Pancreas (tissue), 10 donors: Measurements from ENCODE around the gene TNFRSF12A. TPM values are rescaled to one million over a fixed set of nuclear protein-coding genes. Genes with fewer than 3 reads are reported as not detected.
A peak's percentile ranks its signal among the peaks of the same experiment; 100 is the strongest.

Experiments used
- ATAC-seq, 4 donors: fragments of 200-7000 bp; cut with Tn5 transposase; one replicate each; pipeline versions ENCODE4 v1.8.0 to v1.9.1; 2020; ENCODE audit warnings: mild to moderate bottlenecking in 4 of 4, moderate library complexity in 4 of 4
- DNase-seq, 6 donors: peaks; one replicate each; pipeline ENCODE4 v3.0.0-alpha.2; 2020
- FAIRE-seq: peaks from 2 replicates; lab custom pipeline; 2012; peaks lifted over from hg19 to GRCh38; lab: Jason Lieb, UNC
- H3K27ac ChIP-seq, 4 donors: fragments of 200-600 bp; sonication (generic); 1 replicate in 3 of 4; 2 replicates in 1 of 4; pipeline versions ENCODE4 v1.5.0 to v1.8.0; 2020
- H3K27me3 ChIP-seq, 4 donors: fragments of 200-600 bp; one replicate each; pipeline ENCODE4 v1.8.0; 2021
- H3K36me3 ChIP-seq, 3 donors: fragments of 200-600 bp; sonication (generic) in 1 of 3; one replicate each; pipeline versions ENCODE4 v1.5.0 to v1.8.0; 2020 to 2021
- H3K4me1 ChIP-seq, 3 donors: fragments of 200-600 bp; one replicate each; pipeline ENCODE4 v1.8.0; 2021
- H3K4me3 ChIP-seq, 4 donors: fragments of 200-600 bp; sonication (generic) in 2 of 4; one replicate each; pipeline versions ENCODE4 v1.5.0 to v1.8.0; 2020 to 2021
- H3K9me3 ChIP-seq, 4 donors: fragments of 200-600 bp; one replicate each; pipeline ENCODE4 v1.8.0; 2021
- CTCF ChIP-seq, 4 donors: fragments of 200-600 bp; sonication (generic) in 3 of 4; IDR thresholded peaks; one replicate each; pipeline versions ENCODE4 v1.5.0 to v1.8.0; 2021; ENCODE audit warnings: antibody characterized with exemption in 4 of 4
- WGBS, 2 donors: extraction: QIAGEN DNeasy Blood & Tissue Kit; methylation state at CpG; one replicate each; pipeline ENCODE4 v1.1.7; 2013; 5-methylcytosine and 5-hydroxymethylcytosine counted together
- intact Hi-C, 3 donors: fragments of 100-400 bp; cut with DNase I; formaldehyde crosslinking; loops; one replicate each; pipeline versions ENCODE4 v1.11.1 to v1.14.2; 2022
- polyA plus RNA-seq, 2 donors: library from polyadenylated mRNA; stranded (reverse); fragments of 200-250 nt; gene quantifications; one replicate each; pipeline ENCODE4 v1.2.3, GENCODE V29; 2013
- total RNA-seq, 6 donors: library from RNA; stranded (reverse); fragmentation: NEBNext Ultra II Directional in 4 of 6; extraction: Animal tissue kit (Norgen Biotek cat#: 25700) in 4 of 6; gene quantifications; one replicate each; pipeline versions ENCODE4 v1.2.1 to v1.2.4, GENCODE V29; 2021 to 2023
- donor health status: healthy with polysubstance abuse.
- donor health status: DM: no; HTN: no; CAD: no; lungs with moderate emphysema.
- donor health status: DM: no; HTN: no; CAD: no.
- donor health status: control.
- donor health status: control.
- donor health status: Bipolar disorder and iron deficiency.
- donor health status: DM: yes; HTN: yes; CAD: no.
- donor health status: DM: no; HTN: no; CAD: no.
- donor health status: DM: no; HTN: no; CAD: no.
- donor health status: DM: yes; HTN: yes; CAD: no.

The TNFRSF12A gene
- total and polyA plus RNA-seq, 8 donors, result 26.8 to 185 (median 77.4) TPM

GRCh38 chr16:3022684-3023414 is 2.7 kb downstream of the TNFRSF12A start:
- H3K4me3 ChIP-seq, result peak overlapping the region in 3 of 4 donors; percentile 40 to 87 (median 42)
- intact Hi-C loops, result no loop called here
- ATAC-seq, result peak in 1 of 4 donors; percentile 1
- no peak for FAIRE-seq
- peak overlapping the region; percentile 97 to 100 (median 98) for H3K27ac ChIP-seq
- H3K27me3 ChIP-seq, result no peaks in the 10 kb centered on the region
- peaks cover 0 to 5% (median 3%) of the 10 kb centered on the region in 3 donors for H3K36me3 ChIP-seq
- peak in 4 of 6 donors; percentile 51 to 76 (median 63) for DNase-seq
- TF ChIP-seq CTCF (IDR thresholded peaks at IDR 0.05), result no peak
- H3K4me1 ChIP-seq, result peaks cover 15 to 35% (median 26%) of the 10 kb centered on the region in 3 donors
- no peaks in the 10 kb centered on the region for H3K9me3 ChIP-seq
- 40 to 55% methylated on average over 7 to 8 of the region's 8 CpGs for WGBS, 2 donors

DNA sequence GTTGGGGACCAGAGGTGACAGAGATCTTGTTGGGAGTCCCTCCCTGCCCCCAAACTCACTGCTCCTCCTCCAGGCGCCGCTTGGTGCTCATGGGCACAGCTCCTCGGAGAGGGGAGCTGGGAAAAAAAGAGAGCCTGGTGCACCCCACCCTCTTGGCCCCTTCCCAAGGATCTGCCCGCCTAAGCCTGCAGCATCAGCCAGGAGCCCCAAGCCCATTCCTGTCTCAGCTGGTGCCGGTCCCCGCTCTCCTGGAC is 3.2 kb downstream of the TNFRSF12A start:
- Histone ChIP-seq H3K4me1 (peaks cover 15 to 34% (median 28%) of the 10 kb centered on the region in 3 donors), H3K27me3 (no peaks in the 10 kb centered on the region), H3K9me3 (no peaks in the 10 kb centered on the region), H3K36me3 (peaks cover 0 to 5% (median 3%) of the 10 kb centered on the region in 3 donors), H3K4me3 (peak overlapping the region; percentile 34 to 87 (median 41)), H3K27ac (peak overlapping the region; percentile 97 to 100 (median 98))
- FAIRE-seq (no peak), DNase-seq (peak in 4 of 6 donors; percentile 76 to 88 (median 78)), ATAC-seq (peak in 2 of 4 donors; percentile 0 to 4)
- WGBS, 2 donors, result 14 to 34% methylated on average over 6 of the region's 6 CpGs
- no peak for TF ChIP-seq CTCF (IDR thresholded peaks at IDR 0.05)
- intact Hi-C loops, result no loop called here

- peak; percentile 96 to 99 (median 98) for DNase-seq
- 1% methylated on average over 56 to 69 of the region's 69 CpGs for WGBS, 2 donors
- Histone ChIP-seq H3K9me3 (no peaks in the 10 kb centered on the region), H3K27ac (peak within 1 kb of the TSS; percentile 97 to 100 (median 98)), H3K36me3 (peaks cover 0 to 5% (median 3%) of the 10 kb centered on the region in 3 donors), H3K27me3 (no peaks in the 10 kb centered on the region), H3K4me1 (peaks cover 15 to 33% (median 28%) of the 10 kb centered on the region in 3 donors), H3K4me3 (peak within 1 kb of the TSS; percentile 34 to 87 (median 41))
- no peak for FAIRE-seq
- no peak for TF ChIP-seq CTCF (IDR thresholded peaks at IDR 0.05)
- intact Hi-C loops, result no loop called here
- ATAC-seq, result peak; percentile 46 to 74 (median 67)
These were observed 3.7 kb downstream of the TNFRSF12A start, which contains the start of the genes HCFC1R1 and THOC6 for GRCh38 chr16:3023669-3024478. TSS of gene HCFC1R1 (minus strand) at chr16:3023942. CDS start at chr16:3023941, 1 bp downstream. TSS of gene THOC6 (plus strand) at chr16:3024035. CDS start at chr16:3024327, 292 bp downstream.

GRCh38 chr16:3025032-3026002 is 5.1 kb downstream of the TNFRSF12A start:
- Histone ChIP-seq H3K9me3 (no peaks in the 10 kb centered on the region), H3K27ac (no peak overlapping the region), H3K4me1 (peaks cover 15 to 33% (median 24%) of the 10 kb centered on the region in 3 donors), H3K36me3 (peaks cover 0 to 7% (median 5%) of the 10 kb centered on the region in 3 donors), H3K27me3 (no peaks in the 10 kb centered on the region), H3K4me3 (no peak overlapping the region)
- DNase-seq, result peak in 5 of 6 donors; percentile 40 to 80 (median 63)
- no peak for ATAC-seq
- 77 to 84% methylated on average over 18 of the region's 18 CpGs for WGBS, 2 donors
- FAIRE-seq, result no peak
- intact Hi-C loops, result no loop called here
- no peak for TF ChIP-seq CTCF (IDR thresholded peaks at IDR 0.05)
